Ureter (tissue), 1 donor: ENCODE data around the gene EDARADD. TPM values are rescaled to one million over a fixed set of nuclear protein-coding genes. Genes with fewer than 3 reads are reported as not detected.
A peak's percentile ranks its signal among the peaks of the same experiment; 100 is the strongest.

Experiments
- DNase-seq: peaks from one replicate; pipeline ENCODE4 v3.0.0-alpha.2; 2020; ENCODE audit warnings: low spot score
- total RNA-seq: library from RNA; stranded (reverse); gene quantifications from one replicate; pipeline ENCODE4 v1.2.4, GENCODE V29; 2023
- donor health status: DM: yes; HTN: yes; CAD: no.

EDARADD gene
- total RNA-seq, 1 donor from 2014 or later, result 50.4 TPM

DNA sequence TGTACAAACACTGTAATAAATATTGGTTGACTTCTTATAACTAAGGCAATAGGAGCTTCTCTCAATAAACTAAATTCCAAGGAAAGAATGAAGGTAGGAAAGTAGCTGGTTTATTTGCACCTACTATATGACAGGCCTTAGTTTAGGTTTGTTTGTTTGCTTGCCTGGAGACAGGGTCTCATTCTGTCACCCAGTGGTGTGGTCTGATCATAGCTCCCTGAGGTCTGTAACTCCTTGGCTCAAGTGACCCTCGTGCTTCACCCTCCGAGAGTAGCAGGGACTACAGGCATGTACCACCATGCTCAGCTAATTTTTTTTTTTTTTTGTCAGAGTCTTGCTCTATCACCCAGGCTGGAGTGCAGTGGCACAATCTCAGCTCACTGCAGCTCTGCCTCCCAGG, 1.9 kb upstream of the EDARADD start:
- DNase-seq, result no peak

DNA sequence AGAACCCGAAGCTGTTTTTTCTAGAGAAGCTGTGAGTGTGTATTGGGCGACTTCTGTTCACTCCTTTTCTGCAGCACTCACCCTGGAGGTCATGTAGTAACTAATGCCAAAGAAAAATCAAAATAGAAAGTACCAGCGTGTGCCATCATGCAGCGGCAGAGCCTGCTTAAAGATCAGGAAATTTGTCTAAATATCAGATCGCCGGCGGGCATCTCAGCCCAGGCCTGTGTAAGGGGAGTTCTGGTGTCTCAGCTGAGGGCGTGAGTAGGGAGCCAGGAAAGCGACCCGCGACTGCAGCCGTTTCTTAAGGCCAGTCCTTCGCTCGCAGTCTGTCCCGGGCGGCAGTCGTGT, 768 bp downstream of the EDARADD start:
- DNase-seq, result peak; percentile 56

DNA sequence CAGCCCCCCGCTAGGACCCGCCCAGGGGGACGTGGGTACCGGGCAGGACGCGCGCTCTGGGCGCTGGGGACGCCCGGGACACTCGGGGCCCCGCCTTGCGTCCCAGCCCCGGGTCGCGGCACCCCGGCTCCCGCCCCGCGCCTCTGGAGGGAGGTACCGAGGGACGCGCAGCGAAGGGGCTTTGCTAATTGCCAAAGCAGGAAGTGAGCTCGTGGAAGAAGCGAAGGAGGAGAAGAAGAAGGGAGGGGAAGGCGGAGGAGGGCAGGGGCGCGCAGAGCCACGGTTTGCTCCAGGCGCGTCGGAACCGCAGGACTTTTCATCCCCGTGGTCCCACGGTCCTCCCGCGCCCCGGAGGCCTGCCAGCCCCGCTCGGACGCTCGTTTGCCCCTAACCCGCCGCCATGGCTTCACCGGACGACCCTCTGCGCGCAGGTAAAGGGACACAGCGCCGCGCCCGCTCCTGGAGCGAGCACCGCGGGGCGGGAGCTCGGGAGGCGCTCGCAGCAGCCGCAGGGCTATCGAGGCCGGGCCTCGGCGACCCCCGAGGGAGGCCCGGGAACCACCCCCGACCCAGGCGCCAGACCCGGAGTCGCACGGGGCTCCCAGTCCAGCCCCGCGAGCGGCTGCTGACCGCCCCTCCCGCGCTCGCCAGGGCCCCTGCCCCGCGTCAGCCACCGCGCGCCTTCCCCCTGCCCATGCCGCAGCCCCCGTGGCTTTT, 1.3 kb downstream of the EDARADD start:
- DNase-seq, result peak; percentile 66

DNA sequence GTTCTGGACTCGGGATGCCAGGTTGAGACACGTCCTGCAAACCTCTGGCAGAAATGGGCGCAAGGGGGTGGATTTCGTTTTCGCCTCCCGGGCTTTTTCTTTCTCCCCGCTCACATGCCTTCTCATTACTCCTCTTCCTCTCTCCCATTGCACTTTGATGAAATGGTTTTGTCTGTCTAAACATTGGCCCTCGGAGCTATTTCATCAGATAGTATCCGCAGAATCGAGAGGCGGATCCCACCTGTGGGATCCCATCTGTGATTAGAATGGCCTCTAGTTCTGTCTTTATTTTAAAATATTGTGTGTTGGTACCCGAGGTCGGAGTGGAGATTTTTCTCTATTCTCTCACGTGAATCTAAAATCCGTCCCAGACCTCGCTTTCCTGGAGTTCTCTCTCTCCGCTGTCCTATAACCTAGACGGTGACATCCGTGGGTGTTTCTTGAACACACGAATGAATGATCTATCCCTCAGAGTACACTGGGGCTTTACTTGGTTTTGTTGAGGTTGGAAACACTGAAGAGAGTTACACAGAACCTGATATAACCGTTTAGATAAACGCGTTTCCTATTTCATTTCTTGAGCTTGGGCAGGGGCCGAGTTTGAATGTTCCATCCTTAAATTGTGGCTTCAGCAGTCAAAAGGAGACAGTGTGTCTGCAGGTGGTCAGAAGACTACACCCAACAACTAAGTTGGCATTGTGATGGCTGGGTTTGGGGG, 2.0 kb downstream of the EDARADD start:
- DNase-seq, result peak; percentile 39

DNA sequence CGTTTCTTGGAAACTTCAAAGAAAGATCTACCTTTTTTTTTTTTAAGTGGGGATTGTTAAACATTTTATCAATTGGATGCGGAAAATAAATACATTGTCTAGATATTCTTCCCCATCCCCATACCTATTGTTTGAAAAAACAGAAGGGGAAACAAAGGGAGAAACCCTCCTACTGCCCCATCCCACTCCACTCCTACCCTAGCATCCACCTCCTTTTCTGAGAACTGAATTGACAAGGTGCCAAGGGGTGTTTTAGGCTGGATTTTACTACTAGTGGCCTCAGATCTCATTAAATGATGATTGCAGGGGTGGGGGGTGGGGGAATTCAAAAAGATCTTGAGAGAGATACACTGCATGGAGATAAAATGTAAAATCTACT, 2.6 kb downstream of the EDARADD start:
- DNase-seq, result no peak

DNA sequence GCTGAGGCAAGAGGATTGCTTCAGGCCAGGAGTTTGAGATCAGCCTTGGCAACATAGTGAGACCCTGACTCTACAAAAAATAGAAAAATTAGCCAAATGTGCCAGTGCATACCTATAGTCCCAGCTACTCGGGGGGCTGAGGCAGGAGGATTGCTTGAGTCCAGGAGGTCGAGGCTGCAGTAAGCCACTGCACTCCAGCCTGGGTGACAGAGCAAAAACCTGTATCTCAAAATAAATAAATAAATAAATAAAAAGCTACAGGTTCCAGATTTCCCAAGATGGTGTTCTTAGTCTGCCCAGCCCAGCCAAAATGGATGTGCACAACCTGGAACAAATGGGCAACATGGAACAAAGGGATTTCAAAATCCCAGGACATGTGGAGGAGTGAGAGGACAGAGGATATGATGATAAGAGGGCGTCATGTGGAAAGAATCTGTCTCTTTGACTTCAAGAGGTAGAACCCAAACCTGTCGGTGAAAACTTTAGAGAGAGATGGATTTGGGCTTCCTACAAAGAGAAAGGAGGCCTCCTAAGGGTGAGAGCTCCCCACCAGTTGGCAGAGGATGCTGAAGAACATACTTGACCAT, 3.2 kb downstream of the EDARADD start:
- peak; percentile 17 for DNase-seq

DNA sequence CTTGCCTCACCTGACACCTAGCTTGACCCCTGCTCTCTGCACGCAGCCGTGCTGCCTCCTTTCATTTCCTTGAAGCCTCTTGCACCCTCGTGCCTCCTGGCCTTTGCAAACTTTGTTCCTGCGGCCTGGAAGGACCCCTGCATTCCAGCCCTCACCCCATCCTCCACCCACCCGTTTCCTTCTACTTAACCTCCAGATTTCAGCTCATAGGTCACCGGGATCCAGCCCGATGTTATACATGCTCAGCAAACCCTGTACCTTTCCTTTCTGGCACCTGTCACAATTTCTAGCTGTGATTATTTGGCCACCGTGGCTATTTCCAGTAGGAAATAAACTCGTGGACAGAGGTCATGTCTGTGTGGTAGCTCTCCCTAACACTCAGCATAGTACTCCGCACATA, 4.5 kb downstream of the EDARADD start:
- DNase-seq, result peak; percentile 8

DNA sequence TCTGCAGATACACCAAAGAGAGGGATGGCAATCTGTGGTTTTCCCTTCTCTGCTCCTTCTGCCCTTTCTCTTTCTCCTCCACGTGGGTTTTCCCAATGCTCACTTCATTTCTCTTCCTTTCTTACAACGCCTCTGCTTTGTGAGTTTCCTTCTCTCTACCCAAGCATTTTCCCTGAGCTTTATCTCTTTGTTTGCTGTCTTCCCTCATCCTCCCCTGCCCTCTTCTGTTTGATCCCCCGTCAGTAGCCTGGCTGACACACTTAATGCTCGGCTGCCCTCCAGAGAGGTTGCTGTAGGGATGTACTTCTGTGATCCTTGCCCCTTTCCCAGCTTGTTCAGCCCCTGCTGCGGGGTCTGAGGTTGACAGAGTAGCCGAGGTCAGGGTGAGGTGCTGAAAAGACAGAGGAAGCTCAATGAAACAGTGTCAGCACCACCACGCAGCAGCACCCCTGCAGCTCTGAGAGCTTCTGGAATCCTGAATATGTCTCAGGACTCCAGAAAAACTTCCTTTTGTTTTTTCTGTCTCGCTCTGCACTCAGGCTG, 6.0 kb downstream of the EDARADD start:
- DNase-seq, result no peak

DNA sequence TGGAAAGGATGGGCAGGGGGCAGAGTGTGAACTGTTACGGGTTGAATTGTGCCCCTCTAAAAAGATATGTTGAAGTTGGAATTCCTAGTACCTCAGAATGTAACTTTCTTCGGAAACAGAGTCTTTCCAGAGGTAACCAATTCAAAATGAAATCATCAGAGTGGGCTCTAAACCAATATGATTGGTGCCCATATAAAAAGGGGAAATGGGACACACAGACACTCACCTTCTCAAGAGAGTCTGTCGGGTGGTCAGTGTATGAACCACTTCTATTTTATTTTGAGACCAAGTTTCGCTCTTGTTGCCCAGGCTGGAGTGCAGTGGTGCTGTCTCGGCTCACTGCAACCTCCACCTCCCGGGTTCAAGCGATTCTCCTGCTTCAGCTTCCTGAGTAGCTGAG, 7.6 kb downstream of the EDARADD start:
- DNase-seq, result no peak

DNA sequence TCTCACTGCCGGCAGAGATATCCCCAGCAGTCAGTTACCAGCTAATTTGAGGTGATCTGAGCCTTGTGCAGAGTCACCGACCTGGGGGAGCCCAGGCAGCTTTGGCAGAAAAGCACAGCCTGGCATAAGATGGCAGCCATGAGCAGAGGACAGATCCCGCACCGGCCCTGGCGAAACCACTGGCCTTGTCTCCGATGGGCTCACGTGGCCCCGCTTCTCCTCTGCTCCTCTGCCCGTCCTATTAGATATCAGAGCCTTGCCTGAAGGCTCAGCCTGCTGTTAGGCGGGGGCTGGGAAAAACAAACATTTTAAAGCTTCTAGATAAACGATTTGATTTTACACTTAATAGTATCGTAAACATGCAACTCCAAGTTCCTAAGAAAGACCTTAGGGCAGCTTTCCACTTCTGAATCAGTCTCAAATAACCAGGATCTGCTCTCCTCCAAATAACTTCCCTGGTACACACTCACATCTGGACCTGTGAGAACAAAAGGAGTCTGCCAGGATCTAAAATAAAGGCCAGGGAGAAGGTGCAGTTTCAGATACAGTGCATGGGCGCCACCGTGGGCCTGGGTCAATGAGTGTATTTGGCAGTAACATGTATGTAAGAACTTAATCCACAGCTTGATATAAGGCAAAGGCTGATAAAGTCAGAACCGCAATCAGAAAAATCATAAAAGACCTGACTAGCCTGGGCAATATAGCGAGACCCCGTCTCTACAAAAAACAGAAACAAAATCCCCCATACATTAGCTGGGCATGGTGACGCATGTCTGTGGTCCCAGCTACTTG, 10.0 kb downstream of the EDARADD start:
- DNase-seq, result peak; percentile 30

DNA sequence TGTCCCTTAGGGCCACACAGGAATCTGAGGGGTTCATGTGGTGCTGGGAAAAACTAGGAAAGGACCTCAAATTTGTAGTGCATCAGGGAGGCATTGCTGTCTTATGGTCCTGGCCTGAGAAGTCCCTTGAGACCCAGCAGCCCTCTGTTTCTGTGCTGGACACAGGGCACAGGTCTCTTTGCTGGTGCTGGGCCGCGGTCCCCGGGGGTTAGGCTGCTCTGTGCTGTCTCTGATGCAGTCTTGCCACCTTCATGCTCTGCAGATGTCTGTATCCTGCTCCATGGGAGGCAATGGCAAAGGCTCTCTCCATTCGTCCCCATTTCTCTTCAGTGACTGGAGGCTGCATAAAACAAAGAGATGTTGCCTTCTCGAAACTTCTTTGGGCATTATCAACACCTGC, 13.0 kb downstream of the EDARADD start:
- peak; percentile 37 for DNase-seq

DNA sequence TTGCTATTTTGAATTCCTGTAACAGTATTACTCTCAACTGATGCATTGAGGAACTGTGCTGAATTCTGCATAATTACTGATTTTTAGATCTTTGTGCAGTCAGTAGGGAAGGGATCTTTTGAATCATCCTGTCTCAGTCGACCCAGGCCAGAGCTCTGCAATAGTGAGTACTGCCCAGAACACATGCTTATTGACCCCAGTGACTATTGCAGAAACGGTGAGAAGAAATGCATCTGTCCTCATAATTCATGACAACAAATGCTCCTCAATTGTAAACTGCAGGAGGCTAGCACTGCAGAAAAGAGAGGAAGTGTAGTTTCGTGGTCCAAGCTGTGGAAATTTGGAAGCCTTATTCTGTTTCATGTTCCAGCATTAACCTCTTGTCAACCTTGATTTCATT, 19.6 kb downstream of the EDARADD start:
- DNase-seq, result no peak

DNA sequence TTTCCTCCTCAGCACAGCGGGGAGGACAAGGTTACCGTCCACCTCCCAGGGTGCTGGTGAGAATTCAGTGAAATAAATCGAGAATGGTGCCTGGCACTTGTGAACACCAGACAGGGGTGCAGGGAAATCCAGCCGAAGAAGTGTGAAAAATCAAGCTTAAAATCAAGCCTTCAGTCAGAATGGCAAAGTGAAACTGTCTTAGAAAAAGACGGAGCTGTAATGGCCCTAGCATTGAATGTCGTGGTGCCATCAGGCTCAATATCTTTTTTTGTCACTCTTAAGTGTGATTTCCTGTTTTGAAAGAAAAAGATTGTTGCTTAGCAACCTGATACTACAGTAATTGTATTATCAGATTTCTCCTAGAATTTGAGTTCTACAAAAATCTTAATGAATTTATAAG, 22.1 kb downstream of the EDARADD start:
- peak; percentile 36 for DNase-seq

DNA sequence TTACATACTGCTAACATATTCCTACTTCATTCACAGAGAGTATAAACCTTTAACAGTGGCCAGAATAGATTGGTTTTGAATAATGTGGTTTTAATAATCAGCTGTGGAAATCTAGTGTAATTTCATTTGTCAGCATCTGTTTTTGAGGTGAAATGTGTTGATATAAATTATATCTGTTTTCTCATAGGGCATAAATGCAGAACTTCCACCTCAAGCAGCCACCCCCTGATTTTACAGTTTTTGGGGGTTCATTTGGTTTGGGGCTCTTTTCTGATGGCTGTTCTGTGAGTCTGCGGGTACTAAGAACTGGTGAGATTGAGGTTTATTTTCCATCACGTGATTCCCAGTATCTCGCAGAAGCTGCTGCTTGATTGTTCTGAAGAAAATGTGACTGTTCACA, 23.2 kb downstream of the EDARADD start:
- DNase-seq, result no peak

DNA sequence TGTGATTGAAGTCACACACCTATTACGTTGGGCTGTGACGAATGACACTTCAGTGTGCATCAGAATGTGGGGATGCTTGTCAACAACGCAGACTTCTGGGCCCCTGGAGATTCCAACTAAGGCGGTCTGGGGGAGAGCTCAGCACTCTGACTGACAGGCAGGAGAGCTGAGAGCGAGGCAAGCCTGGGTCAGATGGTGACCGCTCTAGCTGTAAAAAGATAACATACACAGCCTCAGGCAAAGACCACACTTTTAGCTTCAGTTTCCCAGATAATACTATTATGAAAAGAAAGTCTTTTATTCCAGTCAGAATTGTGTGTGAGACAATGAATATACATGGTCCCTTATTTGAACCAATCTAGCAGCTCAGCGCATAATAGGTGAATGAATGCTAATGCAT, 25.4 kb downstream of the EDARADD start:
- peak; percentile 25 for DNase-seq

DNA sequence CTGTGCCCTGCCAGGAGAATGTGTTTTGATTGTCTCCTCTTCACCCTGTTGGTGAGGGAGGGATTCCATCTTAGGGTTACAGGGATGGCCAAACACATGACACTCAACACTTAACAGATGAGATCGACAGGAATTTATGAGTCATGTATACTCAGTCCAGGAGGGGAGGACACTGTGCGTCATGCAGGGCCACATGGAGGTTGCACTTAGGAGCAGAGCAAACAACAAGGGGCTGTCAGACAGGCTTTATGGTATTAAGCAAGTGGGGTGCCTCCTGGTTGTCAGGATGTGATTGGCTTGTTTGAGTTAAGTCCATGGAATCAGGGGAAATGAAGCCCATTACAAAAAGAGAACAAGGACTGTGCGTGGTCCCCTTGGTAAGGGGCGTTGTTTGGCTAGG, 26.9 kb downstream of the EDARADD start:
- DNase-seq, result peak; percentile 31

DNA sequence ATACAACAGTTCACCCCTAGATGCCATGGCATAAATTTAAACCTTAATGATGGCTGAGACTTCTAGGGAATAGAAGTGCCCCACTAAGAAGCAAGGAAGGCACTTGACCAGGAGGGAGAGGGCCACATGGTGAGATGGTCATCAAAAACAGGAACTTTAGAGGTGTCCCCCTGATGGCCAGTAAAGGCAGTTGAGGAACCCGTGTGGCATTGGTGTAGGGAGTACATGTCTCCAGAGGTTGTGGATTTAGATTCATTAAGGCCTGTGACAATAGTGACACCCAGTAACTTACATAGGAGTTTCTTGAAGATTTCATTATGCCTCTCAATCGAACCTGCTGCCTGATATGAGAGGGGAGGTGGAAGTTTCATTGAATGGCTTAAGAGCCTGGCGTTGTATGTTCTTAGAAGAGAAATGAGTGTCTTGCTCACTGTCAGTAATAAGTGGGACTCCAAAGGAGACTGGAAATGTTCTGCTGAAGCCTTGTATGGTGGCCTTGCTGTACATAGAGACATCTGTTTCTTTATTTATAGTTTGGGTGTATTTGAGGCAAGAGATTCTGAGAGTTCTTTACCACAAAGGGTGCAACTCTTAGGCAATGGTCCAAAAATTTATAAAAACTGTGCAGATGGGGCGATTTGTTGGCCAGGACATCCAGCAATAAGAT, 27.9 kb downstream of the EDARADD start:
- DNase-seq, result no peak

DNA sequence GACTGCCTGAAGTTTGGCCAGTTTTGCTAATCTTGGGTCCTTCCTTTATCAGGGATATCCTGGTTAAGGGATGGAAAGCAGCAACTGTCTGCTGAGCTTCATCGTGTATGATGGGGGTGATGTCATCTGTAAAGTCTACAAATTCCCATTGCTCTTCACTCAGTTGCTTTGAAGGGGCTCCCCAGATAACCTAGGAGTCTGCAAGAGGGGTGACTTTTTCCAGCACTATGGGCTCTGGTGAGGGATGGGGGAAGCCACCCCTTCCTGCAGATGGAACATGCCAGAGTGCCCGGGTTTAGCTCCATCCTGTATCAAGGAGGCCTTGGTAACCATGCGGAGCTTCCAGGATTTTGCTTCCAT, 28.4 kb downstream of the EDARADD start:
- no peak for DNase-seq

DNA sequence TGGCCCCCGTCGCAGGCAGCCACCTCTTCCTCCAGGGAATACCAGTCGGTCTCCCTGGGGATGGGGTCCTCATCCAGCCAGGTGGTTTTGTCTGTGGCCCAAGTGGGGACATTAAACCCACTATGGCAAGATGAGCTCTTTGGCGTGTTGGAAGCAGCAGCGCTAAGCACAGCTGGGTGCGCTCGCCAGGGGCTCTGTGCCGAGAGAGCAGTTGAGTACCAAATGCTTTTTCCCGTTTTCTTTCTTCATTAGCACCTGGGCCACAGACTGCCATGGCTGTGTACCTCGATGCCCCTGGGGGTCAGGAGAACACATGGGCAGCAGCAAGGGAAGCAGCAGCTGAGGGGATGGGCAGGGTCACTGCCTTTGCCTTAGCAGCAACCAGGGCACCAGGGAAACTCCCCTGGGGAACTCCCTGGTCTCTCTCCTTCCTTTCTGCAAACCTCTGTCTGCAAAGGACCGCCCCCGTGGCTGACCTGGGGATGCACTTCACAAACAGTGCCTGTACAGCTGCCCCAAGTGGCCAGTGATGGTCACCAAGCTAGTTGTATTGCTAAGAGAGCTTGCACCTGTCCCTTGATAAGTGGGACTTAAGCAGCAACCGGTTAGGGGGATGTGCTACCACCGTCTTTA, 31.1 kb downstream of the EDARADD start:
- DNase-seq, result no peak

DNA sequence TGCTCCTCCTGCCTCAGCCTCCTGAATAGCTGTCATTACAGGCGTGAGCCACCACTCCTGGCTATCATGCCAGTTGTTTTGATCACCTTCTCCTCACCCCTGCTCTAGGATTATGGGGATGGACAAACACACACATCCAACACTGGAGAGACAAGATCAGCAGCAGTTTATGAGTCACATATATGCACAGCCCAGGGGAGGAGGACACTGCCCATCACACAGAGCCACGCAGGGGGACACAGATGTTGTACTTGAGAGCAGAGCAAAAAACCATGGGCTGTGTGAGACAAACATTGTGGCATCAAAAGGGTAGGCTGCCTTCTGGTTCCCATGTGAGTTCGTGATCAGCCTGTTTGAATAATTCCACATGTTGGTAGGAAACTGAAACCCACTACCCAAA, 32.1 kb downstream of the EDARADD start:
- DNase-seq, result no peak

DNA sequence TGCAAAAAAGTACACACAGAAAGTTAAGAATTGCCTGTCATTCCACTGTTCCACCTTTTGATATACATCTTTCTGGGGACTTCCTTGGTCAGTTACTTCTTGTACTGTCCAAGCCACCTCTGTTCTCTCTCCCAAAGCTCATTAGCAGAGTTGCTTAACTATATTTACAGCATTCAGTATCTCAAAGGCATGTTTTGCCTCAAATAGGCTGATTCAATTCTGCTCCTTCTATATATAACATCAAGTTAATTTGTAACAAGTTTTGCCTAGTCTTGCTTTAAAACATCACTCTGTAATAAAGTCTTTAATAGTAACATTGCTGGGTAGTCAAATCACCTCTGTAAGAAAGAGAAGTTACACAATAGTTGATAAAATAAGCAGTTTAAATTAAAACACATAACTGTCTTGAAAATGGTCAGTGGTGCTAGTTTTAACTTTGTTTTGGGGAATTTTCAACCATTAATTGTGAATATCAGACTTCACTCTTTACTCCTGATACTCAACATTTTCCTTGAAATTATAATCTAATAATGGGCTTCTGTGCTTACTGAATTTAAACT, 35.7 kb downstream of the EDARADD start:
- no peak for DNase-seq
